Caco-2 (cell line): Measurements from ENCODE around the gene INSYN2B. TPM values are rescaled to one million over a fixed set of nuclear protein-coding genes. Genes with fewer than 3 reads are reported as not detected.

Source experiments
- BruUV-seq: library from RNA; stranded (reverse); fragments of 400-500 nt; replicated peaks from 2 replicates; lab custom pipeline; 2021; lab: Mats Ljungman, UMichigan
- CTCF ChIA-PET: fragments of 300-600 bp; sonication (Branson Sonifier 250); formaldehyde crosslinking; loops from one replicate; lab custom pipeline; 2022; ENCODE audit warnings: antibody characterized with exemption; lab: Charles Lee
- POLR2A ChIA-PET: fragments of 300-600 bp; sonication (Branson Sonifier 250); formaldehyde crosslinking; loops from one replicate; lab custom pipeline; 2022; ENCODE audit warnings: antibody characterized with exemption; lab: Charles Lee
- DNase-seq, 2 experiments: peaks; one replicate each; pipeline versions ENCODE4 v3.0.0 to v3.0.0-alpha.2; 2020 to 2022
- H3K27me3 ChIP-seq: replicated peaks from 2 replicates; pipeline ENCODE4 v1.6.0; 2011; ENCODE audit warnings: low read length; ENCODE audit not compliant: control insufficient read depth, insufficient read depth
- H3K36me3 ChIP-seq: 2 replicates; pipeline ENCODE4 v1.5.1; 2011; ENCODE audit warnings: low read length; ENCODE audit not compliant: control insufficient read depth, insufficient read depth
- H3K4me1 ChIP-seq: fragments of 250-450 bp; sonication (Bioruptor Pico); 2 replicates; pipeline ENCODE4 v1.5.1; 2020; ENCODE audit warnings: mild to moderate bottlenecking
- H3K4me3 ChIP-seq: 2 replicates; pipeline ENCODE4 v1.5.1; 2011; ENCODE audit warnings: low read depth, mild to moderate bottlenecking, control low read depth, low read length
- H3K9me3 ChIP-seq: fragments of 250-450 bp; sonication (Bioruptor Pico); 2 replicates; pipeline ENCODE4 v1.5.1; 2020; ENCODE audit warnings: mild to moderate bottlenecking, moderate library complexity
- H3K27ac Mint-ChIP-seq: one replicate; pipeline ENCODE4 v1.8.0; 2022; ENCODE audit warnings: mixed read lengths; ENCODE audit not compliant: unreplicated experiment
- H3K27me3 Mint-ChIP-seq: one replicate; pipeline ENCODE4 v1.8.0; 2022; ENCODE audit warnings: mixed read lengths; ENCODE audit not compliant: insufficient read depth, unreplicated experiment
- H3K36me3 Mint-ChIP-seq: one replicate; pipeline ENCODE4 v1.8.0; 2022; ENCODE audit warnings: mild to moderate bottlenecking, mixed read lengths; ENCODE audit not compliant: insufficient read depth, unreplicated experiment
- H3K4me1 Mint-ChIP-seq: one replicate; pipeline ENCODE4 v1.8.0; 2022; ENCODE audit warnings: low read depth, mixed read lengths; ENCODE audit not compliant: unreplicated experiment
- H3K4me3 Mint-ChIP-seq: one replicate; pipeline ENCODE4 v1.8.0; 2022; ENCODE audit warnings: mild to moderate bottlenecking, moderate library complexity, mixed read lengths; ENCODE audit not compliant: unreplicated experiment
- H3K9me3 Mint-ChIP-seq: one replicate; pipeline ENCODE4 v1.8.0; 2022; ENCODE audit warnings: mixed read lengths; ENCODE audit not compliant: unreplicated experiment
- intact Hi-C: fragments of 100-400 bp; cut with micrococcal nuclease; formaldehyde crosslinking; loops from one replicate; pipeline ENCODE4 v1.10.0; 2022; ENCODE audit not compliant: unreplicated experiment
- total RNA-seq: library from RNA; stranded (reverse); gene quantifications from 2 replicates; pipeline ENCODE4 v1.2.3, GENCODE V29; 2022
- TF ChIP-seq, protein P1 (sequence below), 2 experiments: fragments of 200-600 bp in 1 of 2; IDR thresholded peaks; 1 replicate in 1 of 2; 2 replicates in 1 of 2; pipeline versions ENCODE4 v1.5.1 to v1.8.0; 2011 to 2022; ENCODE audit warnings: antibody characterized with exemption in 1 of 2, control low read depth in 1 of 2, inconsistent platforms in 1 of 2, low read depth in 1 of 2, low read length in 1 of 2, mild to moderate bottlenecking in 1 of 2, moderate library complexity in 1 of 2; ENCODE audit not compliant: insufficient read depth in 1 of 2, severe bottlenecking in 1 of 2, unreplicated experiment in 1 of 2

INSYN2B gene
- total RNA-seq, 1 experiment from 2014 or later: not detected

DNA sequence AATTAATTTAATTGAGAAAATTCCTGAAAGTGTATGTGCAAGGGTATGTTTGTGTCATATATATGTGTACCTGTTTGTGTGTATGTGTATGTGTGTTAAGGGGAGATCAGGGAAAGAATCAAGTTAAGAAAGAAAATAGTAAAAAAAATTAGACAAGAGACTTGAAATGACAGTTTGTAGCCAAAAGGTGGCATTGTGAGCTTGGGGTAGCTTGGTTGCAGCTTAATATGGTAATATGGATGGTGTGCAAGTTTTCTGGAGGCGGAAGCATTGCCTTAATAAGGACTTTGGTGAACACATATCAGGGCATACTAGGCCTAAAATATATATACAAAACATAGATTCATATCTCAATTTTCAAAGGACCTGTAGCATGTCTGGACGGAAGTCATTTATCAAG is 129.9 kb downstream of the INSYN2B start:
- H3K4me1 Mint-ChIP-seq: no peaks in the 10 kb centered on the region
- no TSS peak for BruUV-seq

DNA sequence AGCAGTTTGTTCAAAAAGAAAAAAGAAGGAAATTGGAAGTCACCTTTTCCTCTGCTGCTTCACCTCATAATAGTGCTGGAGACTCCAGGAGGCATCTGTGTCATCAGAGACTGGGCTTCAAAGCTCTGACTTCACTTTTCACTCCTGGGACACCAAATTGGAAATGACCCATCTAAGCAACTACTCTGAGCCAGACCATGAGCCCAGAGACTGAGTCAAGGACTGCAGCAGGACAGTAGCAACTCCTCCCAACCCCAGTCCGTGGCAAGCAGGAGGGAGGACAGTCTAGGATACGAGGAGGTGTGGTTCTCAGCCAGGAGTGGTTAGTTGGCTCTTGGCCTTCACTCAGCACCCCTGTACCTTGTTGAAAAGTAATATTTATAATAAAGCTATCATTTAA is 131.5 kb downstream of the INSYN2B start:
- CTCF ChIA-PET: no interaction called here
- H3K4me1 ChIP-seq: no peaks in the 10 kb centered on the region
- H3K9me3 ChIP-seq: peaks cover 11% of the 10 kb centered on the region
- DNase-seq: no peak
- H3K4me3 ChIP-seq: no peak overlapping the region
- intact Hi-C loops: no loop called here
- H3K36me3 ChIP-seq: no peaks in the 10 kb centered on the region
- H3K36me3 Mint-ChIP-seq: no peaks in the 10 kb centered on the region
- POLR2A ChIA-PET: no interaction called here
- H3K4me3 Mint-ChIP-seq: no peak overlapping the region
- no peaks in the 10 kb centered on the region for H3K27me3 ChIP-seq
- TF ChIP-seq, protein P1, sequence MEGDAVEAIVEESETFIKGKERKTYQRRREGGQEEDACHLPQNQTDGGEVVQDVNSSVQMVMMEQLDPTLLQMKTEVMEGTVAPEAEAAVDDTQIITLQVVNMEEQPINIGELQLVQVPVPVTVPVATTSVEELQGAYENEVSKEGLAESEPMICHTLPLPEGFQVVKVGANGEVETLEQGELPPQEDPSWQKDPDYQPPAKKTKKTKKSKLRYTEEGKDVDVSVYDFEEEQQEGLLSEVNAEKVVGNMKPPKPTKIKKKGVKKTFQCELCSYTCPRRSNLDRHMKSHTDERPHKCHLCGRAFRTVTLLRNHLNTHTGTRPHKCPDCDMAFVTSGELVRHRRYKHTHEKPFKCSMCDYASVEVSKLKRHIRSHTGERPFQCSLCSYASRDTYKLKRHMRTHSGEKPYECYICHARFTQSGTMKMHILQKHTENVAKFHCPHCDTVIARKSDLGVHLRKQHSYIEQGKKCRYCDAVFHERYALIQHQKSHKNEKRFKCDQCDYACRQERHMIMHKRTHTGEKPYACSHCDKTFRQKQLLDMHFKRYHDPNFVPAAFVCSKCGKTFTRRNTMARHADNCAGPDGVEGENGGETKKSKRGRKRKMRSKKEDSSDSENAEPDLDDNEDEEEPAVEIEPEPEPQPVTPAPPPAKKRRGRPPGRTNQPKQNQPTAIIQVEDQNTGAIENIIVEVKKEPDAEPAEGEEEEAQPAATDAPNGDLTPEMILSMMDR (IDR thresholded peaks at IDR 0.05; ENCODE audit: insufficient read depth in 1 of 2, low read depth in 1 of 2, low read length in 1 of 2, severe bottlenecking in 1 of 2, unreplicated experiment in 1 of 2): no peak
- peaks cover 32% of the 10 kb centered on the region for H3K9me3 Mint-ChIP-seq
- H3K27me3 Mint-ChIP-seq: peaks cover 5% of the 10 kb centered on the region
- H3K4me1 Mint-ChIP-seq: no peaks in the 10 kb centered on the region
- BruUV-seq: no TSS peak
- no peak overlapping the region for H3K27ac Mint-ChIP-seq

More for the DNA sequence above, 129.9 kb downstream of the INSYN2B start:
- Mint-ChIP-seq H3K4me3 (no peak overlapping the region), H3K27me3 (no peaks in the 10 kb centered on the region), H3K27ac (no peak overlapping the region), H3K9me3 (peaks cover 32% of the 10 kb centered on the region), H3K36me3 (no peaks in the 10 kb centered on the region)
- ChIA-PET POLR2A (no interaction called here), CTCF (no interaction called here)
- Histone ChIP-seq H3K36me3 (no peaks in the 10 kb centered on the region), H3K4me1 (no peaks in the 10 kb centered on the region), H3K27me3 (no peaks in the 10 kb centered on the region), H3K9me3 (peaks cover 11% of the 10 kb centered on the region), H3K4me3 (no peak overlapping the region)
- no peak for DNase-seq
- TF ChIP-seq, protein P1 (IDR thresholded peaks at IDR 0.05; ENCODE audit: insufficient read depth in 1 of 2, low read depth in 1 of 2, low read length in 1 of 2, severe bottlenecking in 1 of 2, unreplicated experiment in 1 of 2): no peak
- intact Hi-C loops: no loop called here

DNA sequence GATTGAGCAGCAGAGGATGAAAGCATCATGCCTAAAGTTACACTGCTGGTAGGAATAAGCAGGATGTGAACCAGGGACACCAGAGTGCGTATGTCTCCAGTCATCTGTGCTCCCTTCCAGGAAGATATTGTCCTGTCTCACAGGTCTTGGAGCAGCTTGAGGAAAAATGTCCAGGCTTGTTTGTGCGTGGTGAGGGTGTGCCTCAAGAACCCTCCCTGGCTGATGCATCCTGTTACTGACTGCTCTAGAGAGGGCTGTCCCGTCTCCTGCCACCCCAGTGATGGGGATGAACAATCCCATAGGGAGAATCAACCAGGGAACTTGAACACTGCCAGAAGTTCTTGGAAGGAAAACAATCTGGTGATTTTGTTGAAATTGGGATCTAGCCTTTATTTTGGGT is 132.0 kb downstream of the INSYN2B start:
- no TSS peak for BruUV-seq
- Histone ChIP-seq H3K9me3 (peaks cover 11% of the 10 kb centered on the region), H3K4me1 (no peaks in the 10 kb centered on the region), H3K27me3 (no peaks in the 10 kb centered on the region), H3K4me3 (no peak overlapping the region), H3K36me3 (no peaks in the 10 kb centered on the region)
- Mint-ChIP-seq H3K36me3 (no peaks in the 10 kb centered on the region), H3K27ac (no peak overlapping the region), H3K9me3 (peaks cover 32% of the 10 kb centered on the region), H3K27me3 (peaks cover 5% of the 10 kb centered on the region), H3K4me3 (no peak overlapping the region), H3K4me1 (no peaks in the 10 kb centered on the region)
- POLR2A ChIA-PET: no interaction called here
- intact Hi-C loops: no loop called here
- no peak for DNase-seq
- CTCF ChIA-PET: no interaction called here
- TF ChIP-seq, protein P1 (IDR thresholded peaks at IDR 0.05; ENCODE audit: insufficient read depth in 1 of 2, low read depth in 1 of 2, low read length in 1 of 2, severe bottlenecking in 1 of 2, unreplicated experiment in 1 of 2): no peak
